Mesodermal cell (in vitro differentiated cells): ENCODE data around the gene VAMP8.
"Not testable (repeated sequence)": the region's sequence is repeated elsewhere in the genome, so short reads cannot be mapped to it uniquely, and the experiment has no call there.

Experiments used
- H3K27ac ChIP-seq: 2 replicates; pipeline ENCODE4 v1.7.0; 2013; ENCODE audit warnings: mild to moderate bottlenecking, low read depth, low read length, moderate library complexity; ENCODE audit not compliant: severe bottlenecking
- H3K36me3 ChIP-seq: 2 replicates; pipeline ENCODE4 v1.7.1; 2013; ENCODE audit warnings: mild to moderate bottlenecking, low read length, moderate library complexity; ENCODE audit not compliant: control insufficient read depth, insufficient read depth
- H3K4me1 ChIP-seq: one replicate; pipeline ENCODE4 v1.7.1; 2013; ENCODE audit warnings: mild to moderate bottlenecking, low read length; ENCODE audit not compliant: insufficient read depth, control insufficient read depth, poor library complexity, severe bottlenecking
- H3K4me3 ChIP-seq: 2 replicates; pipeline ENCODE4 v1.7.0; 2013; ENCODE audit warnings: low read length, control low read depth, mild to moderate bottlenecking; ENCODE audit not compliant: insufficient read depth, poor library complexity, severe bottlenecking; ENCODE audit errors: extremely low read depth
- H3K9me3 ChIP-seq: 2 replicates; pipeline ENCODE4 v1.7.1; 2013; ENCODE audit warnings: mild to moderate bottlenecking, low read length, moderate library complexity; ENCODE audit not compliant: control insufficient read depth
- WGBS, 2 experiments: methylation state at CpG; one replicate each; pipeline ENCODE4 v1.1.5; 2013; ENCODE audit warnings: missing lambda C conversion rate in 2 of 2; ENCODE audit not compliant: insufficient coverage in 2 of 2; 5-methylcytosine and 5-hydroxymethylcytosine counted together

The VAMP8 gene

DNA sequence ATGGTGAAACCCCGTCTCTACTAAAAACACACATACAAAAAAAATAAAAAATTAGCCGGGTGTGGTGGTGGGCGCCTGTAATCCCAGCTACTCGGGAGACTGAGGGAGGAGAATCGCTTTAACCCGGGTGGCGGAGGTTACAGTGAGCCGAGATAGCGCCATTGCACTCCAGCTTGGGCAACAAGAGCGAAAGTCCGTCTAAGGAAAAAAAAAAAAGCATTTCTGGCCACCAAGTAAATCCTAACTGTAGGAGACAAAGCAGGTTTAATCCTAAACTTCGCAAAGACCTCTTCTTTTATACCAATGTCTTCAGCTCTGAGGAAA is 17.0 kb upstream of the VAMP8 start:
- H3K4me3 ChIP-seq = peak overlapping the region; percentile 73
- peaks cover 39% of the 10 kb centered on the region for H3K36me3 ChIP-seq
- peaks cover 11% of the 10 kb centered on the region for H3K4me1 ChIP-seq
- not testable (repeated sequence) for H3K9me3 ChIP-seq, H3K27ac ChIP-seq
- 82 to 86% methylated on average over 11 of the region's 12 CpGs for WGBS, 2 experiments

DNA sequence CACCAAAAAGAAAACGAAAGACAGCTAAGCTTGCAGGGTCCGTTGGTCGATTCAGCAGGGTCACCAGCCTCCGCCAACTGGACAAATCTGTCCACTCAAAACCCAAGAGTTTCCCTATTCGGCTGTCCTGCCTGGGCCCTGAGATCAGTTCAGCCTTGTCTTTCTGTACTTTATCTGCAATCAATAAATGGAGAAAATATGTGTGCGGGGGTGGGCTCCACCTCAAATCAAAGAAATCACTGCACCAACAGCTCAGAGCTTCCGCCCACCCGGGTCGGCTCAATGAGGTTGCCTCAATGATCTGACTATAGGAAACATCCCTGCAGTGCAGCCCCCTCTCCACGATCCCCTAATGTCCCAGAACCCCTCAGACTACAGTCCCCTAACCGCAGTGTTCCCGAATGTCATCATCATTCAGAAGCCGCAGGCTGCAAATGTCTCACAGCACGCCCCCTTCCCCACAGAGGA is 16.5 kb upstream of the VAMP8 start:
- whole genome bisulfite sequencing, 2 experiments = 0 to 7% methylated on average over 4 to 9 of the region's 14 CpGs
- H3K9me3 ChIP-seq = no peaks in the 10 kb centered on the region
- no peak overlapping the region for H3K27ac ChIP-seq
- peak overlapping the region; percentile 73 for H3K4me3 ChIP-seq
- peaks cover 11% of the 10 kb centered on the region for H3K4me1 ChIP-seq
- peaks cover 34% of the 10 kb centered on the region for H3K36me3 ChIP-seq

DNA sequence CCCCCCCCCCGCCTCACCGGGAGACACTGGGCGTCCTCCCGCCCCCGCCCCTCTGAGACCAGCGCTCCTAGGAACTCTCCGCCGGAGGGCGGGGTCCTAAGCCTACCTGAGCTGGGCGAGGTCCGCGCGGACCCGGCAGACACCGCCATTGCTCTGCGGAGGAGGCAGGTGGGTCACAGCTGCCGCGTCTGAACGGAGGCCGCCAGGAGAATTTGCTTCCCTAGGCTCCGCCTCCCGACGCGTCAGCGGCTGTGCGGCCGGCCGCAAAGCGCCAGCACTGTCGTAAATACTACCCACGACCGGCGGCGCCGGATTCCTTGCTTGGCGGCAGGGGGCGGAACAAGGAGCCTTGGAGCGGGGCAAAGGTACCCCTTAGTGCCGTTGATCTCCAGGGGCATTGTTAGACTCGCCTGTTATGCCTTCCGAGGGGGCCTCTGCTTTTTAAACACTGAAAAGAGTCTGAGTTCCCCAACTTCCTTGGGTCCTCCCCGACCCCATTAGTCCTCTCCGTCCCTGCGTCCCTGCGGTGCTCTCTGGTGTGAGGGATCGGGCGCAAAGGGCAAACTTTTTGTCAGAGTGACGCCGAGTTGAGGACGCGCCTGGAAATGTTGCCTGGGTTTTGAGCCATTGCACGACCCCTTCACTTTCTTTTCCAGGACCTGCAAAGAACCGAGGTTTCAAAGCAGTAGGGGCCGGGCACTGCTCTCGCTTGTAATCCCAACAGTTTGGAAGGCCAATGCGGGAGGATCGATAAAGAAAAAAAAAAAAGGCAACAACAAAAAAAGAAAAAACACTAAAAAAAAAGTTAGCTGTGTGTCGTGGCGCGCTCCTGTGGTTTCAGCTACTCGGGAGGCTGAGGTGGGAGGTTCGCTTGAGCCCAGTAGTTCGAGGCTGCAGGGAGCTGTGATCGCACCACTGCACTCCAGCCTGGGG is 15.8 kb upstream of the VAMP8 start, which contains the start of gene GGCX:
Gene GGCX (minus strand): TSS at position 214 of the 933 bp plus-strand sequence. CDS start 65 bp downstream, at position 149.
- H3K9me3 ChIP-seq = no peaks in the 10 kb centered on the region
- 6 to 8% methylated on average over 45 to 48 of the region's 64 CpGs for WGBS, 2 experiments
- peaks cover 11% of the 10 kb centered on the region for H3K4me1 ChIP-seq
- peak within 1 kb of the TSS; percentile 83 for H3K27ac ChIP-seq
- peaks cover 31% of the 10 kb centered on the region for H3K36me3 ChIP-seq
- peak within 1 kb of the TSS; percentile 73 for H3K4me3 ChIP-seq

DNA sequence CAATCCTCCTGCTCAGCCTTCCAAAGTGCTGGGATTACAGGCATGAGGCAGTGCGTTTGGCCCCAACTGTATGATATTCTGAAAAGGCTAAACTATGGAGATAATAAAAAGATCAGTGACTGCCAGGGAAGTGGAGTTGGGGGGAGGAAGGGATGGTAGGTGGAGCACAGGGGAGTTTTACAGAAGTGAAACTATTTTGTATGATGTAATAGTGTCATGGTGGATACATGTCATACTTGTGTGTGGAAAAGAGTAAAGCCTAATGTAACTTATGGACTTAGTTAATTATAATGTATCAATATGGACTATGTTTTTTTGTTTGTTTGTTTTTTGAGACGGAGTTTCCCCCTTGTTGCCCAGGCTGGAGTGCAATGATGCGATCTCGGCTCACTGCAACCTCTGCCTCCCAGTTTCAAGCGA is 13.2 kb upstream of the VAMP8 start:
- peaks cover 8% of the 10 kb centered on the region for H3K36me3 ChIP-seq
- H3K4me1 ChIP-seq = peaks cover 11% of the 10 kb centered on the region
- WGBS, 2 experiments = 82 to 96% methylated on average over 4 to 5 of the region's 5 CpGs
- no peaks in the 10 kb centered on the region for H3K9me3 ChIP-seq
- no peak overlapping the region for H3K27ac ChIP-seq
- no peak overlapping the region for H3K4me3 ChIP-seq

DNA sequence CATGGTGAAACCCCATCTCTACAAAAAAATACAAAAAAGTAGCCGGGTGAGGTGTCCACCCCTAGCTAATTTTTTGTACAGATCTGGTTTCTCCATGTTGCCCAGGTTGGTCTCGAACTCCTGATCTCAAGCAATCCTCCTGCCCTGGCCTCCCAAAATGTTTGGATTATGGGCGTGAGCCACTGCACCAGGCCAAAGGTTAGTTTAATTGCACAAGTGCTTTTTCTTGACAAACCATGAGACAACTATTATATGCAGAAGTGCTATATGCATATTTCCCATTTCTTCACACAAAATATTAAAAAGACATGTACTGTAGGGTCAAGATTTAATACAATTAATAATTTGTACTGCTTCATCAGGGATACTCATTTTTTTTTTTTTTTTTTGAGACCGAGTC is 11.1 kb upstream of the VAMP8 start:
- Histone ChIP-seq H3K27ac (no peak overlapping the region), H3K4me1 (no peaks in the 10 kb centered on the region), H3K36me3 (no peaks in the 10 kb centered on the region), H3K4me3 (no peak overlapping the region), H3K9me3 (no peaks in the 10 kb centered on the region)
- WGBS, 2 experiments = 86 to 94% methylated on average over 3 of the region's 4 CpGs

DNA sequence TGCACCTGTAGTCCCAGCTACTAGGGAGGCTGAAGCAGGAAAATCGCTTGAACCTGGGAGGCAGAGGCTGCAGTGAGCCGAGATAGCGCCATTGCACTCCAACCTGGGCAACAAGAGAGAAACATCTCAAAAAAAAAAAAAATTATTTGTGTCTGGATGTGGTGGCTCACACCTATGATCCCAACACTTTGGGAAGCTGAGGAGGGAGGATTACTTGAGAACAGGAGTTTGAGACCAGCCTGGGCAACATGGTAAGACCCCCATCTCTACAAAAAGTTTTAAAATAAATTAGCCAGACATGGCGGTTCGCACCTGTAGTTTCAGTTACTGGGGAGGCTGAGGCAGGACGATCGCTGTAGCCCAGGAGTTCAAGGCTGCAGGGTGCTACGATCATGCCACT is 1.6 kb upstream of the VAMP8 start:
- Histone ChIP-seq H3K4me1 (peaks cover 34% of the 10 kb centered on the region), H3K9me3 (no peaks in the 10 kb centered on the region), H3K27ac (peak overlapping the region; percentile 36), H3K36me3 (no peaks in the 10 kb centered on the region), H3K4me3 (no peak overlapping the region)
- 91 to 98% methylated on average over 4 to 7 of the region's 8 CpGs for WGBS, 2 experiments

DNA sequence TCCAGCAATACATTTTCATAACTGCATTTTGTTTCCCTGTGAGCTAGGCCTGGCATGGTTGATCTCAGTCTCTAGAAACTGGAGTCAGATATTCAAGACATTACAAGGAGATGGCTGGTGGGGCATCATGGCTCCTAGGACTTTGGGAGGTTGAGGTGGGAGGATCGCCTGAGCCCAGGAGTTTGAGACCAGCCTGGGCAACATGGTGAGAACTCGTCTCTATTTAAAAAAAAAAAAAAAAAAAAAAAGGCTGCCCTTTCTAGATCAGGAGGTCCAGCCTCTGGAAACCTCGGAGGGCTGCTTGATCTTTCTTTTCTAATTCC is 362 bp upstream of the VAMP8 start:
- Histone ChIP-seq H3K4me3 (no peak overlapping the region), H3K4me1 (peaks cover 34% of the 10 kb centered on the region), H3K9me3 (no peaks in the 10 kb centered on the region), H3K27ac (no peak overlapping the region), H3K36me3 (no peaks in the 10 kb centered on the region)
- WGBS, 2 experiments = 37% methylated on average over 2 of the region's 3 CpGs; no CpG with 5 or more reads in 1 of the 2 experiments

DNA sequence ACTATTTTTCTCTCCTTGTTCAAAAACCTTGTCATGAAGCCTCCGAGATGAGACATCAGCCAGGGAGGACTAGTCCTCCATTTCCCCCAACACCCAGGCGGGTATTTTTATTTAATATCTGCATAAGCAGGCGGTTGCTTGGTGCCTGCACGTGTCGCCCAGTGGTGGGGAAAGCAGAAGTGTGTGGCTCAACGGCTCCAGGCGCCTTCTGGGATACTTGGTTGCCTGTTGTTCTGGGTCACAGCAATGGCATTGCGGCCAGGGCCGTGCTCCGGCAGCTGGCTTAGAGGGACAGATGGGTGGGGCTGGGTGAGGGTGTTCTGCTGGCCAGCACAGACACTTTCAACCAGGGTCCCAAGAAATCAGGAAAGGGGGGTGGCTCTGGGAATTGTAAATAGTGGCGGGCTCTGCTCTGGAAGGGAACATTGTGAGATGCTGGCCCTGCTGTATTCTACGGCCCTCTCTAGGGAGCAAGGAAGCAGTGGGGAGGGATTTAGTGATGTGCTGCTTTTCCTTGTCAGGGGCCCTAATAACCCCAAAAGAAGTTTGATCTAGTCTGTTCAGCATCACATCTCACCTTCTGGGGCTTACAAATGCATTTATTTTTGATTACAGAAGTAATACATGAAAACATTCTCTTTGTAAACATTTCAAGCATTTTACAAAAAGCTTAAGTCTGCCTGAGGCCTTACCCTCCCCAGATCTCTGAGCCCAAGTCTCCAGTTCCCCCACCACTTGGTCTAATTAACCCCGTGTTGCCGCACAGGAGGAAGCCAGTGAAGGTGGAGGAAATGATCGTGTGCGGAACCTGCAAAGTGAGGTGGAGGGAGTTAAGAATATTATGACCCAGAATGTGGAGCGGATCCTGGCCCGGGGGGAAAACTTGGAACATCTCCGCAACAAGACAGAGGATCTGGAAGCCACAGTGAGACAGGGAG is 1.1 kb downstream of the VAMP8 start:
- WGBS, 2 experiments = 48 to 73% methylated on average over 12 to 13 of the region's 19 CpGs
- H3K4me3 ChIP-seq = peak overlapping the region; percentile 21
- peaks cover 34% of the 10 kb centered on the region for H3K4me1 ChIP-seq
- H3K36me3 ChIP-seq = no peaks in the 10 kb centered on the region
- H3K9me3 ChIP-seq = no peaks in the 10 kb centered on the region
- peak overlapping the region; percentile 75 for H3K27ac ChIP-seq

DNA sequence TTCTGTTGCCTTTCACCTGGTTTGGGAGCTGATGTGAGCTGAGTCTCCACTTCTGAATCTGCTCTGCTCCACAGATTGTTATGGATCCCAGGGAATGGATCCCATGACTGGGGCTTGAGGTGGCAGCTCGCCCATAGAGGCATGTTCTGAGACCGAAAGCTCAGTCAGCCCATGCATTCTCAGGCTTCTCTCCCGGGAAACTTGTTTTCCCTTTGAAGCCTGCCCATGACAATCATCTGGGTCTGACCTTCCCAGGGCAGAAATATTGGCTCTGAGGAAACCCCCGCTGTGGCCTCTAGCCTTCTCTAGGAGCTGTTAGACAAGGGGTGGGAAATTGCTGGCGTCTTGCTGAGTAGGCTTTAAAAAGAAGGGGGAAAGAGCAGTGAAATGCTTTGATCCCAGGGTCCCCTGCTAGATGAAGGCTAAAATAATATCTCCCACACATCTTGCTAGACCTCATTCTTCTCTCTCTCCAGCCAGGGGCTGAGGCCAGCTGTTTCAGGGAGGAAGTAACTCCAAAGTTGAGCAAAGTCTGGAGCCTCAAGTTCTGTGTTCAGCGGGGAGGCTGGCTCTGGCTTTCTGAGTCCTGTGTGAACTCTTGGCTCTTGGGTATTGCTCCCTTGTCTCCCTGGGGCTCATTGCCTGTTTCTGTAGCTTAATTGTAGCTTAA is 2.0 kb downstream of the VAMP8 start:
- Histone ChIP-seq H3K4me1 (peaks cover 34% of the 10 kb centered on the region), H3K4me3 (no peak overlapping the region), H3K36me3 (no peaks in the 10 kb centered on the region), H3K27ac (peak overlapping the region; percentile 75), H3K9me3 (no peaks in the 10 kb centered on the region)
- WGBS, 2 experiments = 13 to 35% methylated on average over 4 of the region's 6 CpGs

DNA sequence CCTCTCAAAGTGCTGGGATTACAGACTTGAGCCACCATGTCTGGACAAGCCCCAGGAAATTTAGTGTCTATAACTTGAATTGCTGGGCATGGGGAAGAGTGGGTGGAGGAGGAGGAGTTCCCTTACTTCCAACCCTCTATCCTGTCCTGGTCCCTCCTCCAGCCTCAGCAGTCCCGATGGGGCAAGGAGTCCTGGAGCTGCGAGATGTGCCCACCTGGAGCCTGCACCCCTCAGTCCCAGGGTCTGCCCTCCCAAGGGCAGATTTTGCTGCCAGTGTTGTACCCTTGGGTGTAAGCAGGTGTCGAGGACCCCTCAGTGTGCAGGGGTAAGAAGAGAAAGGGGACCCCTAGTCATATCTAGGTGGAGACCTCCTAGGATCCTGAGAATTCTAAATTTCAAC is 2.8 kb downstream of the VAMP8 start:
- Histone ChIP-seq H3K4me3 (no peak overlapping the region), H3K4me1 (peaks cover 42% of the 10 kb centered on the region), H3K36me3 (no peaks in the 10 kb centered on the region), H3K27ac (no peak overlapping the region), H3K9me3 (no peaks in the 10 kb centered on the region)
- WGBS, 2 experiments = 67 to 100% methylated on average over 1 to 3 of the region's 3 CpGs
